ENCODE data around the gene IQSEC2. TPM values are rescaled to one million over a fixed set of nuclear protein-coding genes. Genes with fewer than 3 reads are reported as not detected.

The IQSEC2 gene
- total RNA-seq, 1 experiment from 2014 or later, result 45.7 TPM

DNA sequence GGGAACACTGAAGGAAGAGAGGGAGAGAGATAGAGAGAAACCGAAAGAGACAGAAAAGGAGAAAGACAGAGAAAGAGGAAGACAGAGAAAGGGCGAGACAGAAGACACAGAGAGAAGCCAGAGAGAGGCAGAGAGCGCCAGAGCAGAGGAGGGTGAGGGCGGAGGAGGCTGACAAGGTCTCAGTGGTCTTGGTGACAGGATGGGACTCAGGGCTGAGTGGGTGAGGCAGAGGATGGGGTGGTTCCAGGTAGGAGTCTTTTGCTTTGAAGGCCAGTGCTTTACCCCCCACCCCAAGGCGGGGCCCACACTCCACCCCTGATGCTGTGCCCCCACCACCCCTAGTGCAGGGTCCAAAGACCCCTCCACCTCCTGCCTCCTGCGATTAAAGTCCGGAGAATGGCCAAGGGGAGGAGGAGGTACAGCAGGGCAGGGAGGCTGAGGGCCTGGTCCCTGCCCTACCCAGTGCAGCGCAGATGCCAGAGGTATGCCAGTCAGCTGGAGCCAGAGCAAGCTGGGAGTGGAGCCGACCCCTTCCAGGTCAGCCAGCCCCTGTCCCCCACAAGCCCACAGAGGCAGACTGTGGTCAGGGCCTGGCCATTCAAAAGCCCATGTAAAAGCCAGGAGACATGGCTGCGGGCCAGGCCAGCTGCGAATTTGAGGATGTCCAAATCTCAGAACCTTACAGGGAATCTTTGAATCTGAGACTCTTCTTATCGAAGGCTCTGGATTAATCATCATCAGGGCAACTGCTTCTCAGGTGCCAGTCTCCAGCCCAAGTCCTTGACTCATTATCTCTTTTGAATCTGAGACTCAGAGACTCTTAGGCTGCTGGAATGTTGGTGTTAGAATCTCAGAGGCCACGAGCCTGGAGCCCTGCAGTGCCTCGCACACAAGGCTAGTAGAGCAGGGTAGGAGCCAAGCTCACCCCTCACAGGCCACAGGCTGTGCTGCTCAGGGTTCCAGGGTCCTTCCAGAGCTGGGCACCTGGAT, 758 bp downstream of the IQSEC2 start:
- peak overlapping the region; percentile 55; the same call in 1 of the 2 replicates for H3K4me3 ChIP-seq
- no peaks in the 10 kb centered on the region for H3F3A ChIP-seq (ENCODE audit: insufficient read depth, low read depth)
- ChIA-PET CTCF (interaction anchor here (0.6 to 1.5 kb wide), 2 partner anchors 17 to 222 kb away, joined by 3 to 4 read pairs; no protein-coding TSS in a partner anchor), POLR2A (ENCODE audit: unreplicated experiment) (interaction anchor here (0.5 to 1.0 kb wide), 2 partner anchors 55 to 142 kb away, joined by 3 to 4 read pairs; partner anchors contain the start of genes RIBC1 and SMC1A)
- H2AFZ ChIP-seq, result no peak overlapping the region
- TF ChIP-seq, protein P1, sequence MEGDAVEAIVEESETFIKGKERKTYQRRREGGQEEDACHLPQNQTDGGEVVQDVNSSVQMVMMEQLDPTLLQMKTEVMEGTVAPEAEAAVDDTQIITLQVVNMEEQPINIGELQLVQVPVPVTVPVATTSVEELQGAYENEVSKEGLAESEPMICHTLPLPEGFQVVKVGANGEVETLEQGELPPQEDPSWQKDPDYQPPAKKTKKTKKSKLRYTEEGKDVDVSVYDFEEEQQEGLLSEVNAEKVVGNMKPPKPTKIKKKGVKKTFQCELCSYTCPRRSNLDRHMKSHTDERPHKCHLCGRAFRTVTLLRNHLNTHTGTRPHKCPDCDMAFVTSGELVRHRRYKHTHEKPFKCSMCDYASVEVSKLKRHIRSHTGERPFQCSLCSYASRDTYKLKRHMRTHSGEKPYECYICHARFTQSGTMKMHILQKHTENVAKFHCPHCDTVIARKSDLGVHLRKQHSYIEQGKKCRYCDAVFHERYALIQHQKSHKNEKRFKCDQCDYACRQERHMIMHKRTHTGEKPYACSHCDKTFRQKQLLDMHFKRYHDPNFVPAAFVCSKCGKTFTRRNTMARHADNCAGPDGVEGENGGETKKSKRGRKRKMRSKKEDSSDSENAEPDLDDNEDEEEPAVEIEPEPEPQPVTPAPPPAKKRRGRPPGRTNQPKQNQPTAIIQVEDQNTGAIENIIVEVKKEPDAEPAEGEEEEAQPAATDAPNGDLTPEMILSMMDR (conservative IDR thresholded peaks at IDR 0.05), result no peak
- no peak for TF ChIP-seq EZH2 (IDR thresholded peaks at IDR 0.05; ENCODE audit: low read depth)
- BruUV-seq (replicated peaks), result TSS peak; percentile 38
- H4K20me1 ChIP-seq (ENCODE audit: insufficient read depth), result no peaks in the 10 kb centered on the region
- peak overlapping the region; percentile 78 for H3K27ac ChIP-seq
- no peaks in the 10 kb centered on the region for H3K9me3 ChIP-seq (ENCODE audit: insufficient read depth, low read depth)
- DNase-seq, result peak; percentile 55 to 68
- intact Hi-C loops (cut with micrococcal nuclease; ENCODE audit: unreplicated experiment), result loop anchor here (1.0 to 5.0 kb wide), 4 partner anchors 17 to 188 kb away; partner anchors contain the start of genes KANTR, KDM5C, RIBC1 and SMC1A
- H3K27me3 ChIP-seq (ENCODE audit: insufficient read depth, low read depth), result no peaks in the 10 kb centered on the region
- H3K79me2 ChIP-seq (ENCODE audit: low read depth), result no peaks in the 10 kb centered on the region
- H3K4me2 ChIP-seq, result peak overlapping the region; percentile 79
- H3K4me1 ChIP-seq (replicated peaks; ENCODE audit: insufficient read depth), result peaks cover 4% of the 10 kb centered on the region; the same call in 1 of the 2 replicates
- no peaks in the 10 kb centered on the region for H3K9me2 ChIP-seq (ENCODE audit: insufficient read depth)
- H3K36me3 ChIP-seq (ENCODE audit: low read depth), result no peaks in the 10 kb centered on the region

- POLR2A ChIA-PET (ENCODE audit: unreplicated experiment), result interaction anchor here (0.6 to 1.0 kb wide), 2 partner anchors 143 to 162 kb away, joined by 4 read pairs; partner anchors contain the start of genes RIBC1 and SMC1A
- peak overlapping the region; percentile 78; the same call in 1 of the 2 replicates for H3K27ac ChIP-seq
- H3K4me1 ChIP-seq (replicated peaks; ENCODE audit: insufficient read depth), result peaks cover 4% of the 10 kb centered on the region; the same call in 1 of the 2 replicates
- H3K4me3 ChIP-seq, result peak overlapping the region; percentile 55; the same call in 1 of the 2 replicates
- peak overlapping the region; percentile 79 for H3K4me2 ChIP-seq
- no peaks in the 10 kb centered on the region for H3K9me3 ChIP-seq (ENCODE audit: insufficient read depth, low read depth)
- H3K9me2 ChIP-seq (ENCODE audit: insufficient read depth), result no peaks in the 10 kb centered on the region
- no peaks in the 10 kb centered on the region for H3K27me3 ChIP-seq (ENCODE audit: insufficient read depth, low read depth)
- H3F3A ChIP-seq (ENCODE audit: insufficient read depth, low read depth), result no peaks in the 10 kb centered on the region
- peak in 1 of 2 experiments; percentile 20 for DNase-seq
- intact Hi-C loops (cut with micrococcal nuclease; ENCODE audit: unreplicated experiment), result loop anchor here (5.0 kb wide), 2 partner anchors 143 to 187 kb away; partner anchors contain the start of genes KANTR, RIBC1 and SMC1A
- no peaks in the 10 kb centered on the region for H4K20me1 ChIP-seq (ENCODE audit: insufficient read depth)
- H3K36me3 ChIP-seq (ENCODE audit: low read depth), result no peaks in the 10 kb centered on the region
- CTCF ChIA-PET, result interaction anchor here (0.5 kb wide), 1 partner anchor 201 kb away, joined by 5 read pairs; no protein-coding TSS in a partner anchor
- H2AFZ ChIP-seq, result no peak overlapping the region
- no TSS peak for BruUV-seq (replicated peaks)
- H3K79me2 ChIP-seq (ENCODE audit: low read depth), result no peaks in the 10 kb centered on the region
- TF ChIP-seq, protein P1 (conservative IDR thresholded peaks at IDR 0.05), result no peak
- TF ChIP-seq EZH2 (IDR thresholded peaks at IDR 0.05; ENCODE audit: low read depth), result no peak
Observed at GRCh38 chrX:53279296-53280237, 1.8 kb downstream of the IQSEC2 start.

Data from PC-9 (cell line).